Activated T-helper 1 cell treated with anti-CD3 and anti-CD28 coated beads, Interleukin-2, amount 50 U/mL, for 16 hours (primary cell): ENCODE data around the gene SRGAP1.
"Not testable (repeated sequence)": the region's sequence is repeated elsewhere in the genome, so short reads cannot be mapped to it uniquely, and the experiment has no call there.

ENCODE experiments used
- DNase-seq, 2 donors: peaks; one replicate each; pipeline ENCODE4 v3.0.0-alpha.2; 2020; ENCODE audit warnings: low read depth in 1 of 2, low spot score in 1 of 2

Gene SRGAP1

DNA sequence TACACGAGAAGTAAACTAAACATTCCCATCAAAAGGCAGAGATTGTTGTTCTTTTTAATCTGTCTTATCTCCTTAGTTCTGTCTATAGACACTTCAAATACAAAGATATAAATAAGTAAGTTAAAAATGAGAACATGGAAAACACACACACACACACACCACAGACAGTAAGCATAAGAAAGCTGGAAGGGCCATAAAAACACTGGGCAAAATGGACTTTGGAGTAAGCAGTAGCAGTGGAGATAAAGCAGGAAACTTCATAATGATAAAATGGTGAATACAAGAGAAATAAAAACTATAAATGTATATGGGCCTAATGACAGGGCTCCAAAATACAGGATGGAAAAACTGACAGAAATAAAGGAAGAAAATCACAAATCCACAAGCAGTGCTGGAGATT lies 345.0 kb downstream of the SRGAP1 start:
- no peak for DNase-seq

- no peak for DNase-seq
Observed at GRCh38 chr12:64190140-64190539, 345.6 kb downstream of the SRGAP1 start.

GRCh38 chr12:64192644-64193444 lies 348.3 kb downstream of the SRGAP1 start:
- DNase-seq = no peak

GRCh38 chr12:64193931-64194330 lies 349.4 kb downstream of the SRGAP1 start:
- DNase-seq = no peak

DNA sequence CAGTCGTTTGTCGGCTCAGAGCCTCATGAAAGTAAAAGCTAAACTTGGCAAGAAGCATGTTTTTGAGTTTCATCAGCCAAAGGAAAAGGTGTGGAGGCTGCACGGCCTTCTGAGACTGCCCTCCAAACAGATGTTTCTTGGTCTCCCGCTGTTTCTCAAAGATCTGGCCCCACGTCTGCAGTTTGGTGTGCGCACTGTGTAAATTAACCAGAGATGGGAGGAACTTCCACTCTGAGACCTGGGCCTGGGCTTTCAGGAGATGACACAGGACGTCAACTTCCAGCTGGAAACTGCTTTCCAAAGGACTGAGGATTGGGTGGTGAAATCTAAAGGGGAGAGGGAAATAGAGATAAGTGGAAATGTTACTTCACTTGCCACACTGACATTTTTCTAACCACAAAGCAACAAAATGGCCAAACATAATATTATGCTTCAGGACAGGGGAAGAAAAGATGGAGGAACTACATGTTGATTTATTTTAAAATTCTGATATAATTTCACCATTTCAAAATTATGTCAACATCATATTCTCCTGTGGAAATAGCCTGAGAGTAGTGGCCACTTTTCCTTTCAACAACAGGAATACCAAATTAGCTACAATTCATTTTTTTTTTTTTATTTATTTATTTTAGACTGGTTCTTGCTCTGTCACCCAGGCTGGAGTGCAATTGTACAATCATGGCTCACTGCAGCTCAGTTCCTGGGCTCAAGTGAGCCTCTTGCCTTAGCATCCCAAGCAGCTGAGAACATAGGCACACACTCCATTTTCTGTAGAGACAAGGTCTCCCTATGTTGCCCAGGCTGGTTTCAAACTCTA lies 350.0 kb downstream of the SRGAP1 start:
- no peak for DNase-seq

- DNase-seq = not testable (repeated sequence)
Observed at GRCh38 chr12:64195841-64196240, 351.3 kb downstream of the SRGAP1 start.

DNA sequence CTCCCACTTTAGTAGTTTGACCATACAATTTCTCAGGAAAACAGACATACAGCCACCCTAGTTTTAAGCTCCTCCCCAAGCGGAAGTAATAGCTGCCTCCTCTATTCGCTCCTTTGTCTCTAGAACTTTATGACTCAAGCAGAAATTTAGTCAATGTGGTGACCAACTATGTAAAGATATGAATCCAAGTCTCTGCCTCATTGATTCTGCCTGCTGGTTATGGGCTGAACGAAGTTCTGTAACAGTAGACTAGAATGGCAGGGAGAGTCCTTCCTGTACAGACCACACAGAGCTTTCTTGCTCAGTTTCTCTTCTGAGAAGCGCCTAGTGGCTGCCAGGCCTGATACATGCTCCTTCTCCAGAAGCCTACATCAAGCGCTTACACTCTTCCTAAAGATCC lies 358.5 kb downstream of the SRGAP1 start:
- no peak for DNase-seq

DNA sequence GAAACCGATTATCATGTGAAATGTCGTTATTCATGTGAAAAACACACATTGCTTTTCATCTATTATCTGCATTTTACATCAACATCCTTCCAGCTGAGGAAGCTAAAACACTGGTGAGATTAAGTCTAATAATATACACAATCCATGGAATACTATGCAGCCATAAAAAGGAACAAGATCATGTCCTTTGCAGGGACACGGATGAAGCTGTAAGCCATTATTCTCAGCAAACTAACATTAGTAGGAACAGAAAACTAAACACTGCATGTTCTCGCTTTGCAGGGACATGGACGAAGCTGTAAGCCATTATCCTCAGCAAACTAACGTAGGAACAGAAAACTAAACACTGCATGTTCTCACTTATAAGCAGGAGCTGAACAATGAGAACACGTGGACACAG lies 359.3 kb downstream of the SRGAP1 start:
- no peak for DNase-seq

DNA sequence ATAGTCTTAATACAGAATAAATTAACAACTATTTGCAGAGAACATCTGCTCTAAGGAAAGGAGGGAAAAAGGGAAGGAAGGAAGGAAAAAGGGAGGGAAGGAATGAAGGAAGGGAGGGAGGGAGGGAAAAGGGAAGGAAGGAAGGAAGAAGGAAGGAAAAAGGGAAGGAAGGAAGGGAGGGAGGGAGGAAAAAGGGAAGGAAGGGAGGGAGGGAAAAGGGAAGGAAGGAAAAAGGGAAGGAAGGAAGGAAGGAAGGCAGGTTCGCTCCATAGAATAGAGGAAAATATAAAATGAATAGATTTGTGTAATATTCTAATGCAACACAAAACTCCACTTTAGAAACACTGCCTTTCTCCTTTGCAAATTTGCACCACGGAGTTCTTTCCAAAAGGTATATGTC lies 361.0 kb downstream of the SRGAP1 start:
- no peak for DNase-seq

GRCh38 chr12:64207453-64207852 lies 363.0 kb downstream of the SRGAP1 start:
- no peak for DNase-seq
